Limb (tissue), 2 donors: Measurements from ENCODE around the gene PIK3R1.
A peak's percentile ranks its signal among the peaks of the same experiment; 100 is the strongest.

ENCODE experiments used
- DNase-seq, 2 donors: peaks; one replicate each; pipeline ENCODE4 v3.0.0-alpha.2; 2016; ENCODE audit errors: extremely low spot score in 2 of 2

PIK3R1 gene

DNA sequence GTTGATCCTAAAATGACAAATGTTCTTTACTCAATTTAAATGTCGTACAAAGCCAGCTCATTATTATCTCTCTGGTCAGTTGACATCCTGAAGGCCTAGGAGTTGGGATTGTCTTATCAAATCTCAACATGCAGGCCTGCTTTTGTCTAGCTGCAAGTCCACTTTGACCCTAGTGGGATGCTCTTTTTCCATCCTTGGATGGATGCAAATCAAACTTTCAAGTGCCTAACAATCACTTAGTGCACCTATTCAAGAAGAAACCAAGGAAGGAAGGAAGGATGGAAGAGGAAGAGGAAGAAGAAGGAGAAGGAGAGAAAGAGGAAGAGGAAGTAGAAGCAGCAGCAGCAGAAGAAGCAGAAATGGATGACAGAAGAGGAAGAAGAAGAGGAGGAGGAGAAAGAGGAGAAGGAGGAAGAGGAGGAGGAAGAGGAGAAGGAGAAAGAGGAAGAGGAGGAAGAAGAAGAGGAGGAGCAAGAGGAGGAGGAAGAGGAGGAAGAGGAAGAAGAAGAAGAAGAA lies 109.6 kb downstream of the PIK3R1 start:
- DNase-seq: no peak

DNA sequence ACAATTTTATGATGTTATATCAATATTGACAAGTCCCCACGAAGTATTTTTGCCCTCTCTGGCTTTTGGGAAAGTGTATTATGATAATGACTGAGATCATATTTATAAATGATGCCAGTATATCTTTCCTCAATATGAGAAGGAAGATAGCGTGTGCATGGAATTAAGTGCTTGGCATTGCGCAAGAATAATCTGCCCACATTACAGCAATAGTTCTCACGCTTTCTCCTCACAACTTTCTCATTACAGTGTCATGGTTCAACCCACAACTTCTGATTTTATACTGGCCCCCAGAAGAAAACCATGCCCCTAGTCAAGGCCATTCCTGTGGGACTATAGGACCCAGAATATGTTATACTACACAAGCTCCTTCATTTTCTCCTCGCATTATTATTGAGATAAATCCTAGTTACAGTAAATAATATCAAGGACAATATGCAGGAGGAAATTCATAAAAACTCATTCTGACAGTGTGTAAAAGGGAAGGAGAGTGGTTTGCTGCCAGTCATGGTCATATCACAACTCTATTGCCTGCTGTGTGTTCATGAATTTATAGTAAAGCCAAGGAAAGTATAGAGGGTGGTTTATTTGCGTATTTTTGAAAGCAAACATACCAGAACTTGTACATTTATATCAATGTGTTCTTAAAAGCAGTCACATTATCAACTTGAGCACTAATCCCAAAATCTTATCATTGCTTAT lies 114.1 kb downstream of the PIK3R1 start:
- DNase-seq: no peak

- peak in 1 of 2 donors; percentile 43 for DNase-seq
Observed at GRCh38 chr5:68330574-68330973, 115.0 kb downstream of the PIK3R1 start.

GRCh38 chr5:68331192-68332079 lies 115.9 kb downstream of the PIK3R1 start:
- no peak for DNase-seq

DNA sequence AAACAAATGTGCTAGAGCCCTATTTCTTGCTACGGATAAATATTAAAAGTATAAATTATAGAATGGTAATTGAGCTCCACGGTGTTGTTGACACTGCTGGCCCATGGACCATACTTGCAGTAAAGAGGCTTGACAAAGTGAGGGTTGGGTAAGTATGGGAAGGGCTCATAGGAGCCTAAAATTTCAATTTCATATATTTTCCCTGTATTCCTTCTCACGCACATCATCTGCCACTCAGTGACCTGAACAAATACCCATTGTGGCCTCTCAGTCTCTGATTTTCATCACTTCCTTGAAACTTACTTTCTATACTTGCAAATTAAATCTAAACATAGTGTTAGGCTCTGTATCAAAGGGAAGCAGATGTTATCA lies 116.5 kb downstream of the PIK3R1 start:
- no peak for DNase-seq

DNA sequence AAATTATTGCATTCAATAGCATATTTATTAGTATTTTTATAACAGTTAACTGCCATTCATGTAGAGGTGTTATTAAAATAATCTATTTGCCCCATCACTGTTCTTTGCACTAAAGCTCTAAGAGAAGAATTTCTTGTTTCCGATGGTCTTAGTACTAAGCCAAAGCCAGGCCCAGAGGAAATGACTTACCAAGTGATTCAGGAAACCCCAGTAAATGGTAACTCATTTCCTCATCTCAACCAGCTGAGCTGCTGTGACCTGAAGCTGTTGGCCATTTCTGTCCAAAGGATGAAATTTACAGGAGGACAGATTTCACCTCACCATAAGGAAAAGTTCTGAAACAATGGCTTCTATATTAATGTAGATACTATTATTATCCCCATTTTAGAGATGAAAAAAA lies 117.0 kb downstream of the PIK3R1 start:
- no peak for DNase-seq

GRCh38 chr5:68333649-68334552 lies 118.3 kb downstream of the PIK3R1 start:
- DNase-seq: no peak

DNA sequence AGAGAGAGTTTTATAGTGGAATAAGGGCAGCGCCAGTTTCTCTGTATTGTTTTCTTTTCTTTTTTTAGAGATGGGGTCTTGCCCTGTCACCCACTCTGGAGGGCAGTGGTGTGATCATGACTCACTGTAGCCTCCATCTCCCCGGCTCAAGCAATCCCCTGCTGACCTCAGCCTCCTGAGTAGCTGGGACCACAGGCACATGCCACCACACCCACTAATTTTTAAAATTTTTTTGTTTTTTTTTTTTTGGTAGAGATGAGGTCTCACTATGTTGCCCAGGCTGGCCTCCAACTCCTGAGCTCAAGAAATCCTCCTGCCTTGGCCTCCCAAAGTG lies 119.0 kb downstream of the PIK3R1 start:
- no peak for DNase-seq

GRCh38 chr5:68335075-68335474 lies 119.5 kb downstream of the PIK3R1 start:
- no peak for DNase-seq

DNA sequence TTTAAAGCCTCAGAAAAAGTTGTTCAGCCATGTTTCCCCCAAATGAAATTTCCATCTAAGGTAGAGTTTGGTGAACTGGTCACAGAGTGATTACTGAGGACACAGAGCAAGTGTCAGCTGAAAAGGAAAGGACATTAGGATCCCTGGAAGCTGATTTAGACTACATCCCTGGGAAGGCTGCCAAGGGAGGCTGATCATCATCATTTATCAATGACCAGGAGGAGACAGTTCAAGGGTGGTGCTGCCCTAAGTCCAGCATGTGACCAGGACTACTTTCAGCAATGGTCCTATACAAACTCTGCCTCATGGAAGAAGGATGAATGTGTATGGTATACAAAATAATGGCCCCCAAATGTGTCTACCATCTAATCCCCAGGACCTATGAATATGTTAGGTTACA lies 120.6 kb downstream of the PIK3R1 start:
- no peak for DNase-seq

GRCh38 chr5:68337235-68337634 lies 121.7 kb downstream of the PIK3R1 start:
- no peak for DNase-seq

DNA sequence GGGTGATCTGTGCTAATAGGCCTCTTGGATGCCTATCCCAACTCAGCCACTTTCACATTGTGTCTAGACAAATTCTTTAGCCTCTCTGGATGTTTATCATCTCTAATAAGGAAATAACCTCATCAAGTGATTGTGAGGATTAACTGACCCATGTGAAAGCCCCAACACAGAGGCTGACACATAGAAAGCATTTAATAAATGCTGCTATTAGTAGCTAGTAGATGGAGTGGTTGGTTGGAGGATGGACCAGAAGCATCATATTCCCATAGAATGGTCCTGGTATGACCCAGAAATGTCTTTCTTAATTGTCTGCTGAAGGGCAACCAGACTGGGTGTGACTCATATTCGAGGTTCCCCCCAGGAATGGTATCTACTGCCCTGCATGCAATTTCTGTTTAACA lies 124.4 kb downstream of the PIK3R1 start:
- no peak for DNase-seq

DNA sequence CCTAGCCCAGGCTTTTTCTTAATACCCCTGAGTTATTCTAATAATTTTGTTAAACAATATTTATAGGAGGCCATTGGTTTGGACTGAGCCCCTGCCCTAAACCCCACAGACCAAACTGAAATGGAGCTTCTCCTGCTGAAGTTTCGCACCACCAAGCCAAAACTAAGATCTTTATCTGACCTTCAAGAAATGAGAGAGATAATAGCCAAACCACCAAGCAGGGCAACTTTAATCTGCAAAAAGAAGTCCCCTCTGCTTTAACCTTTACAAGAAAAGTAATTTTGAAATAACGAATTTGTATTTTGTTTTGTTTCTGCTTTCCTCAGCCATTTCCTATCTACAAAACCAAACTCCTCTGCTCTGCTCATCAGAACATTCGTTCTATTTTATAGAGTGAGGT lies 125.5 kb downstream of the PIK3R1 start:
- no peak for DNase-seq

- DNase-seq: no peak
Observed at GRCh38 chr5:68342693-68343092, 127.1 kb downstream of the PIK3R1 start.

DNA sequence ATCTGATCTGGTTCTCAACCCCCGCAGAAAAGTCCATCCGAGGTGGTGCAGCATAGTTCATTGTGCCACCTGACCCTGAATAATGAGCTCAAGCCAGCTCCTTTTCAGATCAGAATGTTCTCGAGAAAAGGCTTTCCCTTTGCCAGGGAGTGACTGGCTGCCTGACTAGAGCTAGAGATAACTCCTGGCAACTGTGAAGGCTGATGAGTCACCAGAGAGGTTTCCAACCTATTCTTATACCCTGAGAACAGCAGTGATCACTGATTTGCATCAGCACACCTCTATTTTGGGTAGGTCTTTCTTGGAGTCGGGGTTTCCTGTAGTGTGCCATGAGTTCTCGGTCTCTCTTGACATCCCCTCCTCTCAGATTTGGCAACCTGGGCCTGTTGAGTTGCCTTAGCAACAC lies 127.9 kb downstream of the PIK3R1 start:
- no peak for DNase-seq

- no peak for DNase-seq
Observed at GRCh38 chr5:68344447-68345111, 129.0 kb downstream of the PIK3R1 start.

GRCh38 chr5:68345171-68345570 lies 129.6 kb downstream of the PIK3R1 start:
- DNase-seq: no peak

GRCh38 chr5:68345582-68345981 lies 130.0 kb downstream of the PIK3R1 start:
- DNase-seq: no peak

DNA sequence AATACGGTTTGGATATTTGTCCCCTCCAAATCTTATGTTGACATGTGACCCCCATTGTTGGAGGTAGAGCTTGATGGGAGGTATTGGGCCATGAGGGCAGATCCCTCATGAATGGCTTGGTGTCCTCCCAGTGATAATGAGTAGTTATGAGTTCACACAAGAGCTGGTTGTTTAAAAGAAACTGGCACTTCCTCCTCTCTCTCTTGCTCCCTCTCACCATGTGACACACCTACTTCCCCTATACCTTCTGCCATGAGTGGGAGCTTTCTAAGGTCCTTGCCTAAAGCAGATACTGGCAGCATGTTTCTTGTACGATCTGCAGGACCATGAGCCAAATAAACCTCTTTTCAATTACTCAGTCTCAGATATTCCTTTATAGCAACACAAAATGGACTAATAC lies 132.0 kb downstream of the PIK3R1 start:
- no peak for DNase-seq

DNA sequence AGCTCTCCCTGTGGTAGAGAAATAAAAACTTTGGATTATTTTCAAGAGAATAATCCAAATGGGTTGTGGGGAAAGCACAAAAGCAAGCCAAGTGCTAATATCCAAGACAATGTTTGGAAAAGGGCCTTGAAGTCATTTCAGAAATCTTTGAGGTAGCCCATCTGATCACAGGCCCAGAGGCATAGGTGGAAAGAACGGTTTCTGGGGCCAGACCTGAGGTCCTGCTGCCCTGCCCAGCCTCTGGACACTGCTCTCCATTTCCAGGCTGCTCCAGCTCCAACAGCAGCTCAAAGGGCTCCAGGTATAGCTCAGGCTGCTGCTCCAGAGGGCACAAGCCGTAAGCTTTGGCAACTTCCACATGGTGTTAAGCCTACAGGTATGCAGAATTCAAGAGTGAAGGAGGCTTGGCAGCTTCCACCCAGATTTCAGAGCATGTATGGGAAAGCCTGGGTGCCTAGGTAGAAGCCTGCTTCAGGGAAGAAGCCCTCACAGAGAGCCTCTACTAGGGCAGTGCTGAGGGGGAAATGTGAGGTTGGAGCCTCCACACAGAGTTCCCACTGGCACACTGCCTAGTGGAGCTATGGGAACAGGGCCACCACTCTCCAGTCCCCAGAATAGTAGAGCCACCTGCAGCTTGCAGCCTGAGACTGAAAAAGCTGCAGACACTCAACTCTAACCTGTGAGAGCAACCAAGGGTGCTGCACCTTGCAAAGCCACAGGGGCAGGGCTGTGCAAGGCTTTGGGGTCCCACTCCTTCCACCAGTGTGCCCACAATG lies 133.1 kb downstream of the PIK3R1 start:
- DNase-seq: no peak
